Central memory CD4-positive, alpha-beta T cell (primary cell): ENCODE results near the gene SDHAF1.
"Not testable (repeated sequence)": the region's sequence is repeated elsewhere in the genome, so short reads cannot be mapped to it uniquely, and the experiment has no call there.

ENCODE experiments used
- DNase-seq: peaks from one replicate; pipeline ENCODE4 v3.0.0; 2022
- total RNA-seq, 3 experiments: gene quantifications; one replicate each; lab custom pipeline; 2026; lab: John Stamatoyannopoulos, UW

SDHAF1 gene
- 5.8 to 18.7 (median 14.7) reads per million in 3 experiments for total RNA-seq

DNA sequence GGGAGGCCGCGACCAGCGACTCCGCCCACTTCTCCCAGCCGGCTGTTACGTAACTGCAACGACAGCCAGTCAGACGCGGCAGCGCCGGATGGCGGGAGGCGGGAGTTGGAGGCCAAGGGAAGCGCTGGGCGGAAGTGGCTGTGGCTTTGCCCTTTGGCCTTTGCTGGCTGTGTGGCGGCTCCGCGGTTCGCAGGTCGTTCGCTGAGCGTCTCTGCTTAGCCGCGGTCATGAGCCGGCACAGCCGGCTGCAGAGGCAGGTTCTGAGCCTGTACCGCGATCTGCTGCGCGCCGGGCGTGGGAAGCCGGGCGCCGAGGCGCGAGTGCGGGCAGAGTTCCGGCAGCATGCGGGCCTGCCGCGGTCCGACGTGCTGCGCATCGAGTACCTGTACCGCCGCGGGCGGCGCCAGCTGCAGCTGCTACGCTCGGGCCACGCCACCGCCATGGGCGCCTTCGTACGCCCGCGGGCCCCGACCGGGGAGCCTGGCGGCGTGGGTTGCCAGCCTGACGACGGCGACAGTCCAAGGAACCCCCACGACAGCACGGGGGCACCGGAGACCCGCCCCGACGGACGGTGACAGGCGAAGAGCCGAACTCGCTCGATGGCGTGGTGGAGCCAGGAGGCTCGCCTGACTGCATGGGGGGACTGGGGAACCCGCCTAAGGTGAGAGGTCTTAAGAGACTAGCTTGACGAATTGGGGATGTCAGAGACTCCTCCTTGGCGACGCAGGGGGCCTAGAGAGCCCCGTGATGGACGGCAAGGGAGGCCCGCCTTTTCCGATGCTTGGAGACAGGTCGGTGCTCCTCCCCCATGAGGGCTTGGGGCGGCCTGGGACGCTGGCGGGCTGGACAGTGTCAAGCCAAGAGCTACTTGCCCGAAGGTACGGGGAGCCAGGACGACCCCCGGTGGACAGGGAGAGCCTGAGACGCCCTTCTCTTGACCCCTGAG lies at the start of gene SDHAF1:
Gene SDHAF1, plus strand, starts transcription at position 141 of the 946 bp plus-strand sequence. Its CDS starts 87 bp downstream, at position 228.
- peak; percentile 85 for DNase-seq

GRCh38 chr19:35946203-35946602 lies 48.8 kb upstream of the SDHAF1 start:
- DNase-seq: no peak

GRCh38 chr19:35949131-35949530 lies 45.9 kb upstream of the SDHAF1 start:
- DNase-seq: no peak

GRCh38 chr19:35955881-35956634 lies 38.9 kb upstream of the SDHAF1 start:
- no peak for DNase-seq

GRCh38 chr19:35957411-35957810 lies 37.6 kb upstream of the SDHAF1 start:
- DNase-seq: not testable (repeated sequence)

DNA sequence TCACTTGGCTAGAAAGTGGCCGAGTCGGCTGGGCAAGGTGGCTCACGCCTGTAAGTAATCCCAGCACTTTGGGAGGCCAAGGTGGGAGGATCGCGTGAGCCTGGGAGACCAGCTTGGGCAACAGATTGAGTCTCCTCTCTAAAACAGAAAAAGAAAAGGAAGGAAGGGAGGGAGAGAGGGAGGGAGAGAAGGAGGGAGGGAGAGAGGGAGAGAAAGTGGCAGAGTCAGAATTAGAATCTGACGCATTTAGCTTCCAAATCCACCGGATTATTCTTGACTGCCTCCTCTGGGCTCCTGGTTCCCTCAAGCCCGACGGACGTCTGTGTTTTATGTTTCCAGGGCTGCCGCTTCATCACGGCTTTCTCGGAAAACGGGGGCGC lies 36.3 kb upstream of the SDHAF1 start:
- no peak for DNase-seq

DNA sequence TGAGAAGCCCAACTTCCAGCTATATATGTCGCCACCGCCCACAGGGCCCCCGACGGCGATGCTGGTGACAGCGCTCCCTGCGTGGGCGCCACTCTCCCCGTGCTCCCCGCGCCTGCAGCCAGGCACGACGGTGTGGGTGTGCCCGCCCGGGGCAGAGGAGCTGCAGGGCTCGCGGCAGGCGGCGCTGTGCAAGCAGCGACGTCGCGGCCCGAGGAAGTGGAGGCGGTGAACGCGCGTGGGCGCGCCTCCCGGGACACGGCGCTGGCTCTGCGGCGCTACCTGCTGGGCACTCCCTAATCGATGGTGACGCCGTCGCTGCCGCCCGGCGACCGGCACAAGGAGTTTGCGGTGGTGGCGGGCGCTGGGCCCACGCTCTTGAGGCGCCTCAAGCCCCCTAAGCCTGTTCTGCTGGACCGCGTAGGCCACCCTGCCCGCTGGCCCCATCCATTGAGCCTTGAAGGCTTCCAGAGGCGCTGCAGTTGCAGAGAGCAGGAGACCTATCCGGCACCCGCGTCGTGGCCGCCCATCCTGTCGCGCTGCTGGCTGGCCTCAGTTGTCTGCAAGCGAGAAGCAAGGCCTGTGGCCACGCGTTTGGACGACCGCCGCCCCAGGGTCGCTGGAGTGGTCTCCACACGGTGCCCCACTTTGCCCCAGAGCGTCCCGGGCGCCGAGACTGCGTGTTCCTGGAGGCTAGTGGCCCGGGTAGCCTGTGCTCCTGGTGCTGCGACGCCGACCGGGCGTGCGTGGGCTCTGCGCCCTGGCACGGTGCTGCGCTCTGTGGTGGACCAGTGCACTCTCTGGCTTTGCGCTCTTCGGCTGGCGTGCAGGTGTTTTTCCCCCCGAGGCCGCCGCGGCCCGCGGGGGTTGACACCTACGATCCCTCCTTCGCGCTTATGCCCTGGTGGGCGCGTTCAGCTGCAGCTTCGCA lies 35.7 kb upstream of the SDHAF1 start:
- DNase-seq: peak; percentile 85

DNA sequence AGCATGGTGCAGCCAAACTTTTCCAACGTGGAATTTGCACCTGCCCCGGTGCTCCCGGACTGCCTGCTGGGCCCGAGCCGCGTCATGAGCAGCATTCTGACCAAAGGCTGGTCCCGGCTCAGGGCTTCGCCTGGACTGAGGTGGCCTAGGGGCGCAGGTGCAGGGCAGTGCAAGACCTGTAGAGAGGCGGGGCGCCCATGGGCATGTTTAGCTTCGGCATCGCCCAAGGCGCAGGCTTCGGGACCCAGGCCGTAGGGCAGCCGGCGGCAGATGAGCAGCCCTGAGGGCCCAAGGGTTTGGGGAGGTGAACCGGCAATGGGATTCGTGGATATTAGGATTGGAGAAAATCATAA lies 35.0 kb upstream of the SDHAF1 start:
- DNase-seq: no peak

- DNase-seq: no peak
Measured at GRCh38 chr19:35960432-35960972, 34.5 kb upstream of the SDHAF1 start.

GRCh38 chr19:35963514-35963913 lies 31.5 kb upstream of the SDHAF1 start:
- DNase-seq: peak; percentile 17

DNA sequence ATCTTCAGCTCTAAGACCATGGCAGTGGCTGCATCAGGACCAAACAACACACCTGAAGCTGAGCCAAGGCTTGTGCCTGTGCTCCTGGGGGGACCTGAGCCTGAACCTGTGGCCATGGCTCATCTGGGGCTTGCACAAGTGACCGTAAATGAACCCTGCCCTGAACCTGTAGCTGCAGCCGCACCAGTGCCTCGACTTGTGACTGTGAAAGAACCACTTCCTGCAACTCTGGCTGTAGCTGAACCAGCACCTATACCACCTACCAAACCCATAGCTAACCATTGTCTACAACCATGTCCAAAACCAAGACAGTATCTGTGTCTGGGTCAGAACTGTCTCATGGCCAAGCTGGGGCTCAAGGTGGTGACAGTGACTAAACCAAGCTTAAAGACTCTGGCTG lies 28.2 kb upstream of the SDHAF1 start:
- no peak for DNase-seq

DNA sequence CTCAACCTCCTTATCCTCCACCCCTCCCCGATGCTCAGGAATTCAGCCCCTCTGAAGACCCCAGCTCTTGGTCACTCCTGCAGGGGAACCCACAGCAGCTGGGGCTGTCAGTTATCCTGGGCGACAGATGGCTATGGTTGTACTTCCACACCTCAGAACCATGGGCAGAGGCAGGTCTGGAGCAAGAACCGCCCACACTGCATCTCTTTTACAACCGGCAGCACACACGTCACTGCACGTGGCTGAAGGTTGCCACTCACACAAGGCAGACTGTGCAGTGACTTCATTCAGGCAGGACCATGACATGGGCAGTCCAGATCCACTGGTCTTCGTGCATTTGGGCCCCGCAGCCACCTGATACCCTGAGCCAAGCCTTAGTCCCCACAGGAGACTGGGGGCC lies 21.5 kb upstream of the SDHAF1 start:
- DNase-seq: no peak

- no peak for DNase-seq
Measured at GRCh38 chr19:35975608-35976214, 19.3 kb upstream of the SDHAF1 start.

GRCh38 chr19:35977446-35978222 lies 17.4 kb upstream of the SDHAF1 start:
- DNase-seq: no peak

DNA sequence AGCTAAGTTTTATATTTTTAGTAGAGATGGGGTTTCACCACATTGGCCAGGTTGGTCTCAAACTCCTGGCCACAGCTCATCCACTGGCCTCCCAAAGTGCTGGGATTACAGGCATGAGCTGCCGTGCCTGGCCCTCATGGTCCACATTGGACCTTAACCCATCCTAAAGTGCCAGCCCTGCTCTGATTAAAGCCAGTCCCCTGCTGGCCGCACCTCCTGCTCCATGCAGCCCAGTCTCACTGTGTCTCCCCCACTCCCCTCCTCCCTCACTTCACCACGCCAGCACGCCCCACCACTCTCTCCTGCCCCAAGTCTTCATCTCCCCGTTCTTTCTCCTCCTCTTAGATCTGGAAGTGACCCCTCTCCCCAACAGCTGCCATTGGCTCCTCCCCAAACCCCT lies 16.7 kb upstream of the SDHAF1 start:
- no peak for DNase-seq

DNA sequence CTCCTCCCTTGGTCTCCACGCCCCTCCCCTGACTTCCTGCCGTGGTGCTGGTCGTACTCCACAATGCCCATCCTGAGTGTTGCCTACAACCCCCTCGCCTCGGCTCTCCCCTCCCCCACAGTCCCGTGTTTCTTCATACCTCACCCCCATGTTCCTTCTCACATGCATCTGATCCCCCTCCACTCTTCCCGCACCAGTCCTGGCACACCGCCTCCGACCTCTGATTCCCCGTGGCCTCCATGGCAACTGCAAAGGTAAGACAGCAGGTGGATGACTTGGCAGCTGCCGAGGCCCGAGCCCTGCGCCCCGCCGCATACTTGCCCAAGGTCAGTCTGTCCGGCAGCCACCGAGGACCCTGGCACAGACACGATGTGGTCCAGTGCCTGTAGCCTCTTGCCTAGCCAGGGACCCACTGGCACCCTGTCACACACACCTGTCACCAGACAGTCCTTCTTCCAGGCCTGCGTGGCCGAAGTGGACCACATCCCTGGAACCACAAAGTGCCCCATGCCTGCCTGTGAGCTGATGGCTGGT lies 16.1 kb upstream of the SDHAF1 start:
- DNase-seq: no peak

GRCh38 chr19:35980997-35981396 lies 14.0 kb upstream of the SDHAF1 start:
- not testable (repeated sequence) for DNase-seq

DNA sequence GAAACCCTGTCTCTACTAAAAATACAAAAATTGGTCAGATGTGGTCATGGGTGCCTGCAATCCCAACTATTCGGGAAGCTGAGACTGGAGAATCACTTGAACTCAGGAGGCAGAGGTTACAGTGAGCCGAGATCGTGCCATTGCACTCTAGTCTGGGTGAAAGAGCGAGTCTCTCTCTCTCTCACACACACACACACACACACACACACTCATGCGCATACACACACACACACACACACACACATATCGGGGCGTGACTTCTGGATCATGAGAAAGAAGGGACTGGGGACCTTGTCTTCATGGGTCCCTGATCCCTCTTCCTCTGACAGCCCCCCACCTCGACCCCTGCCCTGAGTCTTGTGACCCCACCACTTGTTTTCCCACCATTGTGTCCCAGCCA lies 11.8 kb upstream of the SDHAF1 start:
- DNase-seq: no peak

- DNase-seq: no peak
Measured at GRCh38 chr19:35986111-35986510, 8.9 kb upstream of the SDHAF1 start.

DNA sequence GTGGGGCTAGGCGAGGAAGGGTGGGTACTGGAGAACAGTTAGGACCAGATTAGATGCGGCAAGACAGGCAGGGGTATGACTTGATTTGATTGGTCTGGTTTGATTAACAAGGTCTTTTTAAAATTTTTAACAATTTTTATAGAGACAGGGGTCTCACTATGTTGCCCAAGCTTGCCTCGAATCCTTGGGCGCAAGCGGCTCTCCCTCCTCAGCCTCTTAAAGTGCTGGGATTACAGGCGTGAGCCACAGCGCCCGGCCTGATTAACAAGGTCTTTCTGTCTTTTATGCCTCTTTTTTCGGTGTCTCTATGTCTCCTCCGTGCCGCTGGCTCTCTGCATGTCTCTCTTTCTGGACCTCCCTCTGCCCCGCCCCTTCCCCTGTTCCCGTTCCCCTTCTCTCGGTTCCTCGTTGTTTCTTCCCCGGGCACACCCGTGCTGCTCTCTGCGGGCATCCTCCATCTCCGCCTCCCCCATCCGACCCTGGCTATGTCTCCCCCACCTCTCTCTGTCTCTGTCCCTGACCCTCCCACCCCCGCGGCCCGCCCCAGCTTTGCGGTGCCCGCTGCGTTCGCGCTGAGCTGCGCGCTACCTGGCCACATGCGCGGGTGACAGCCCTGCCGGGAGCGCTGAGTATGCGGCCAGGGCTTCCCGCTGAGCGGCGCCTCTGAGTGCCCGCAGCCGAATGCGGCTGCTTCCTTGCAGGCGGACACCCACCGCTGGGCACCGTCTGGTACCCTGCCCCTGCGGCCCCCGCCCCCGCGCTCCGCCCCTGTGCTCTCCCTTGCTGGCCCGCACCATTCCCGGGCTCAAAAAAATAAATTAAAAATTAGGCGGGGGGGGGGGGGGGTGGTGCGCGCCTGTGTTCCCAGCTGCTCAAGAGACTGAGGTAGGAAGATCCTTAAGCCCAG lies 8.1 kb upstream of the SDHAF1 start:
- no peak for DNase-seq
